ENCODE results near the gene RAB31.

GRCh38 chr18:9841752-9842151, 133.7 kb downstream of the RAB31 start:
- TF ChIP-seq CTCF (IDR thresholded peaks at IDR 0.05) (no peak), ZNF263 (CRISPR knock-in tag; IDR thresholded peaks at IDR 0.05; ENCODE audit: low read depth) (no peak), JUN (CRISPR knock-in tag; IDR thresholded peaks at IDR 0.05) (no peak), TEAD1 (CRISPR knock-in tag; IDR thresholded peaks at IDR 0.05) (no peak), HMGXB4 (CRISPR knock-in tag; IDR thresholded peaks at IDR 0.05) (no peak), ATF3 (CRISPR knock-in tag; conservative IDR thresholded peaks at IDR 0.05) (no peak), USF1 (CRISPR knock-in tag; IDR thresholded peaks at IDR 0.05) (no peak), OVOL2 (CRISPR knock-in tag; IDR thresholded peaks at IDR 0.05; ENCODE audit: borderline replicate concordance) (no peak), TCF7 (CRISPR knock-in tag; IDR thresholded peaks at IDR 0.05; ENCODE audit: low read depth) (no peak), SP1 (CRISPR knock-in tag; conservative IDR thresholded peaks at IDR 0.05) (no peak), AFF4 (CRISPR knock-in tag; IDR thresholded peaks at IDR 0.05; ENCODE audit: borderline replicate concordance) (no peak), FOXJ3 (CRISPR knock-in tag; IDR thresholded peaks at IDR 0.05; ENCODE audit: borderline replicate concordance) (no peak), MAX (CRISPR knock-in tag; IDR thresholded peaks at IDR 0.05) (no peak)

Data from WTC11 (cell line).